Limb (tissue), 2 donors: Measurements from ENCODE around the gene EGFR.
A peak's percentile ranks its signal among the peaks of the same experiment; 100 is the strongest.

ENCODE experiments used
- DNase-seq, 2 donors: peaks; one replicate each; pipeline ENCODE4 v3.0.0-alpha.2; 2016; ENCODE audit errors: extremely low spot score in 2 of 2

Gene EGFR

DNA sequence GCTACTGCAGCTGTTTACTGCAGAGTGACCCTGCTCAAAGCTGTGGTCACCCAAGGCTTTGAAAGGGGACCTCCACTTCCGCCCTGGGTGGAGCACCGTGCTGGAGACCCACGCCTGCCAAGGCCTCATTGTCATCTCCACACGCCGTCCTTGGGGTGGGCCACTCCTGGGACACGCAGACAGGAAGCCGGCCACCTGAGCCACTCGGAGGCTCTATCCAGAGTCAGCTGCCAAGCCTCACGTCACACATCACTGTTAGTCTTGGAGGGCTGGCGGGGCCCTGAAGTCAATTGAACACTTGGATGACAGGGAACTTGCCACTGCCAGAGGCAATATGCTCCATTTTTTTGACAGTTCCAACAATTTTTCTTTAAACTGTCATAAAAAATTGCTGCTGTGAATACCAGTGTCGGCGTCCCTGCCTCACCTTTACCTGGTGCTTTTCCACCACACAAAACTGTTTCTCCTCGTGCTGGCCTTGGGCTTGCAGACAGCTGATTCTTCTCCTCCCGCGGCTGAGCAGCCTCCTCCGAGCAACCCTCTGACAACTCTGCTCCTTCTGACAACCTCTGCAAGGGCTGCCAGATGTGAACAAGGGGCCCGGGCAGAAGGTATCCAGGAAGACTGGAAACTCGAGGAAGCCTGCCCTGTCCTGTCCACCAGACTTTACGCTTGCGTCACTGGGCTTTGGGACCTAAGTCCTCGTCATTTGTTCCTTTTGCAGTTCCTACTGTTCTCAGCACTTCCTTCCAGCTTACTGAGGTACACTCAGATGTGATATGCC lies 81.9 kb downstream of the EGFR start:
- peak in 1 of 2 donors; percentile 53 for DNase-seq

DNA sequence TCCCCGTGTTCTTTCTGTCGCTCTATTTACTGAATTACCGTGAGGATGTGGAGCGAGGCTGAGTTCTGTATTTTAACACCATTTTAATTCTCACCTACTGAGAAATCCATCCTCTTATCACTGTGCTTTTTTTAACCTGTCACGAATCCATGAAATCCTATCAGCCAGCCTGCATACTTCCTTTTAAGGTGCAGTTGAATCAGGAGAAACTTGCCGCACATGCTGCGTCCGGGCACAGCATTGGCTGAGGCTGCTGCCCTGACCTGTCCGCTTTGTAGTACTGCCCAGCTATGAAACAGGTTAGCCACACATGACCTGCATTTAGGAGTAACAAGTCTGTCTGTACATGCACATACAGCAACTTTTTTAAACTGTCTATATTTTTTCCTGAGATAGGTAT lies 82.5 kb downstream of the EGFR start:
- DNase-seq = no peak

DNA sequence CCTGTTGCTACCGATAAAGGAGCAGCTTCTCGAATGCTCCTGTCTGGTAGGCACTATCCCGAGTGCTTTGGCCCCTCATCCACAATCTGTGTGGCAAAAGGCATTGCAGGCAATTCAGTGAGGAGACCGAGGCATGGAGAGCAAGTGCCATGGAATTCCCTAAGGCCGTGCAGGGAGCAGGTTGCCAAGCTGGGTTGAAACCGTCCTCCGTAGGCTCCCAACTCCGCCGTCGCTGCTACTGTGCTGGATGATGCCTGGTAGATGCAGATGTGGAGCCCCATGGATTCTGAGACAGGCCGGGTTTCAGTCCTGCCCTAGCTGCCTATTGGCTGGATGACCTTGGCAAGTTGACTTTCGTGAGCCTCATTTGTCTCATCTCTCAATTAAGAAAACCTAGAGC lies 85.3 kb downstream of the EGFR start:
- no peak for DNase-seq

DNA sequence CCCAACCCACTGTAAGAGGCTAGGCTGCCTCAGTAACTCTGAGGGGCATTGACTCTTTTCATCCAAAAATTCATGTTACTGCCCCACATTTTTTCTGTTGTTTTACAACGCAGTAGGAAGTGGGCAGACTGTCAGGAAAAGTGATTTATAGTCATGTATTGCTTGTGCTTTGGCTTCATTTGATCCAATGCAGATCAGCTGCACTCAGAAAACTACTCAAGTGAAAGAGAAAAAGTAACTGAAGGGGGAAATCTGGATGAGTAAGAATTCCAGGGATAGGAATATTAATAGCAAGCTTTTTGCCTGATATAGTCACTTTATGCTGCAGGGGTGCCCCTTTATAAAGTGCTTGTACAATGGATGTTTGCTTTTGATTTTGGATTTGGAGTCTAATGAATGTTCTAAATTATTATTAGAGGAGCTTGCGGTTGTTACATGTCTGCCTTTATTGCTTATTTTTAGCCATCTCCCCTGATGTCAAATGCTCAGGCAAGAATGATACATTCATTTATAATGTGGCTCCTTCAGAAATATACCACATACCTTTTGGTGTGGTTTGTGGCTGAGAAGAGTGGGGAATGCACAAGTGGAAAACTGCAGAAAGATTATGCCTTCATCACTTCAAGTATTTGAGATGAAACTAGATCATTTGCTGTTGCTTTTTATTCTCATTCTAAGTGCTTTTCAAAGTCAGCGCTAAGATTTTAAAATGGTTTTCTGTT lies 86.1 kb downstream of the EGFR start:
- DNase-seq = no peak

DNA sequence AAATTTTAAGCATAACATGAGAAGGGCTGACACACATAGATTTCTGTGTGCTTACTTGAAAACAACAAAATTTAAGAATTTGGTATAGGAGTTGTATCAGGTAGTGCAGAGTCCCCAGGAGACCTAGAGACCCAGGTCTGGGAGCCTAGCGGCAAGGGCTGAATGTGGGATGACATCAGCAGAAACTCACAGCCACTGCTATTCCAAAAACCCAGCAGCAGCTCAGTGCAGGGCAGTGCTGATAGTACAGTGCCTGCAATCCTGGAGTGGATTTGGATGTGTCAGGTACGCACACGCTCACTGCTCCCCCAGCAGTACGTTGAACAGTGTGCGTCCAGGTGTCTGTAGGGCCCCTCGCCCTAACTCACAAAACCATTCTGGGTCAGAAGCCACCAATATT lies 87.1 kb downstream of the EGFR start:
- DNase-seq = no peak

DNA sequence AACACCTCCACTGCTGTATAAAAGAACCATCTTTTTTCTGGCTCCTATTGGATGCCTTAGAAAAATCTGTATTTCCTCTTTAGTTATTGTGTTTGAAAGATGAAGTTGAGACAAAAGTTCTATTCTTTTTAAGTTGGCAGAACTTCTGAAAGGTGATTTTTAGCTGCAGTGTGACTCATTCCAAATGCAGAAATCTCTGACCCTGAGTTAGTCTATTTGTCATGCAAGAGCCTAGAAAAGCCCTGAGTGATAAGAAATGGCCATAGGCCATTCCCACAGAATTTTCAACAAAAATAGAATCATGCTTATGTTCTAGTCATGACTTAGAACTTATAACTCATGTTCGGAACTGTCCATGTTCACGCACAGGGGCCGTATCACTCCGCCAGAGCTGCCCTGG lies 89.1 kb downstream of the EGFR start:
- DNase-seq = no peak

DNA sequence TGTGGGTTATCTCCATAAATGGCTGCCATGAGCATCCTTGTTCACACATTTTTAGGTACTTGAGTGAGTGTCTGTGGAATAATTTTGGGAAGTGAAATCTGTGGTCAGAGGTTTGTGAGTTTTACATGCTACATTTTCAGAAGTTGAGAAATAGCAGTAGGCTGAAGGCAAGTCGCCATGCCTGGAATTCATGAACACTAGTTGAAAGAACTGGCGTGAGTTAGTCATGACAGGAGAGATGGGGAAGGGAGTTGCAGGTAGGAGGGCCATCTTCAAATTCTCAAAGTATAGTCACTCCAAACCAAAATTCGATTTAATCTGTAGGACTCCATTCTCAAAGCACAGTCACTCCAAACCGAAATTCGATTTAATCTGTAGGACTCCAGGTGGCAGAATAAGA lies 89.6 kb downstream of the EGFR start:
- no peak for DNase-seq

DNA sequence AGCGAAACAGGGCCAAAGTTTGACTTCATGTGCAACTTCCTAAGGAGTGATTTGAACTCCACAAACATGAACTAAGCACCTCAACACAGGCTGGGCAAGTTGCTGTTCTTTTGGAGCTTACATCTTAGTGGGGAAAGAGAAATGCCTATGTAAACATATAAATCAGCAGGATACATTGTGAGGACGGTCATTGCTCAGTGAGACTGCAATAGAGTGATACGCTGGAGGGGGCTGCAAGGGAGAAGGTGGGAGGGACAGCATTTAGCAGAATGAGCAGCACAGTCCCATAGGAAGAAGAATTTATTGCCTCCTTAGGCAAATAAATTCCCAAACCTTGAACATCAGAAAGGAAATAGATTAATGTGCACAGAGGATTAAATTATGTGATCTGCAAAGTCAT lies 90.0 kb downstream of the EGFR start:
- DNase-seq = peak in 1 of 2 donors; percentile 19

DNA sequence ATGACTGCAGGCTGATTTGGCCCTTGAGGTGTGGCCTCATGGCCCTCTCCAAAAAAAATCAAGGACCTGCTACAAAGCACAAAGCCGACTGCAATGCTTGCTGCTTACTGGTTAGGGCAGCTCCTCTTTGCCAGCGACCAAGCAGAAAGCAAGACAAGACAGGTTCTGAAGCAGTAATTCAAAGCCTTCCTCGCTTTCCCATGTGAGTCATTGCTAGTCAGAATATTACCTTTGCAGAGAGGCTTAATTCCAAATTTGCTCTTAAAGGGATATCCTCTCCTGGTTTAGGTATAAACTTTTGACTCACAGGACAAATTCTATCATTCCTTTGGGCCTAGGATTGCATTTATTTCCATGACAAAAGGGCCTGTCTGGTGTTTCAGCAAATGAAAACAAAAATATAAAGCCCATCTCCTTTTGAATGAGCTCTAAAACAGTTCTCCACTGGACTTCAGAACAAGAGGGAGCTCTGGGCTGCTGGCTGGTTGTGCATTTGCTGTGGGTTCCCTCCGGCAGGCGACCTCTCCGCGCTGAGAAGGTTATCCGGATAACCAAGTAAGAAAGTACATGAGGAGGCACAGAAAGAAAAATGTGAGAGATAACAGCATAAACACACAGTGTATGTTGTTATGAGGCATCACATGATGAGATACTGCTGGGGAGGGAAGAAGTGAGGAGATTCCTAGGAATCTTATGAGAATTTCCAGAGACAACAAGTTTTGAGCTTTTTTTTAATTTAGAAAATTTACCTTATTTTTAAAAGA lies 90.8 kb downstream of the EGFR start:
- peak in 1 of 2 donors; percentile 36 for DNase-seq

DNA sequence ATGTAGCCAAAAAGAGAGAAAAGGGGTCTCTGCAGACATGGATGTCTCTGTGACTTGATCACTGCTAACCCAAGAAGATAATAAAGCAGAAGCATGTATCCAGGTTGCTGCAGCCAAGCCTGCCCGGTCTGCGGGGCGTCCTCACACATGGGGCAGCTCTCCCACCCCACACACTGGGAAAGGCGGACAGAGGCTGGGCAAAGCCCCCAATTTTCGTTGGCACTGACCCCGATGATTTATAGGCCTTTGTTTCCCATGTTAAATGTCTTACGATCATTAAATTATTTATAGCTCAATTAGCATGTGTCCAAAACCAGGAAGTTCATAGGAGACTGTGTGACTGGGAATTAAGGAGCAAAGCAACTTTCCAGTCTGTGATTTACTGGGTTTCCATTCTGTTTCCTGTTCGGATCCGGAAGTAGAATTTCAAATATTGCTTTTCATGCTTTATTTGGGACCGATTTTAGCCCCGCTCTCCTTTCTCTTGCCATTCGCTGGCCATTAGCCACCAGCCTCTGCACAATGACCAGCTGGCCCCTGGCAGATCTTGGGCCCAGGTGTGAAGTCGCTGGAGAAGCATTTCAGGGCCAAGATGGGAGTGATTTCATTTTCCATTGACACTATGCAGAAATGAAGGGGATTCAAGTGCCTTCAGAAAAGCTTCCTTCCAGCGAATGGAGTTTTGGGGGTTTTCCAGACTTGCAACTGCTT lies 91.6 kb downstream of the EGFR start:
- DNase-seq = peak in 1 of 2 donors; percentile 28

DNA sequence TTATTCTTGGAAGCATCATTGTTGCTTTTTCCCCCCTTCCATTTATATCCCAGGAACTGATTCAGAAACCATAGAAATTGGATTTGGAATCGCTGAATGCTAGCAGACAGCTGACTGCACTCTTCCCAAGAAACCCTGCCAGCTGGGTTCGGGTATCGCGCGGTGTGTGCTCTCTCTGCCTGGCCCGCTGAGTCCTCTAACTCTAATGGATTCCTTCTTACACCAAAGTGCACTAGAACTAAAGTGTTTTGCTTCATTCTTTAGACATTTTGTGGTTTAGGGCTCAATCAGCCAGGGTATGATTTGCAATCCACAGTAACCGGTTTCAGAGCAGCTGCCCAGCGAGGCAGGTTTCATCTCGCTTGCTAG lies 92.2 kb downstream of the EGFR start:
- DNase-seq = peak; percentile 67 to 78

DNA sequence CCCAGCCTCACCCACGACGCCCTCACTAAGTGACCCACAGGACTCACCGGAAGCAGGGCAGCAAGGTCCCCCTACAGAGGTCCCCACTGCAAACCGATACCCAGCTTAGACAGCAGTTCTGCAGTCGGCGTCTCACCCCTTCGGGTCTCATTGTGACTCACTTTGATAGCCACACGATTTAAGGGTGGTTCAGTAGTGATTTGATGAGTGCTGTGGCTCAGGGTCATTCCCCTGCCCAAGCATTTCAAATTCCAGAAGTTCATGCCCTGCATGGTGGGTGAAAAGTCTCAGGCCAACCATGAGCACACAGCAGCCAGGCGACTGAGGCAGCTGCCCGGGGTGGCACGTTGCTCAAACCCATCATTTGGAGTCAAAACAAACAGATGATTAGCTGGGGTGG lies 93.2 kb downstream of the EGFR start:
- no peak for DNase-seq

DNA sequence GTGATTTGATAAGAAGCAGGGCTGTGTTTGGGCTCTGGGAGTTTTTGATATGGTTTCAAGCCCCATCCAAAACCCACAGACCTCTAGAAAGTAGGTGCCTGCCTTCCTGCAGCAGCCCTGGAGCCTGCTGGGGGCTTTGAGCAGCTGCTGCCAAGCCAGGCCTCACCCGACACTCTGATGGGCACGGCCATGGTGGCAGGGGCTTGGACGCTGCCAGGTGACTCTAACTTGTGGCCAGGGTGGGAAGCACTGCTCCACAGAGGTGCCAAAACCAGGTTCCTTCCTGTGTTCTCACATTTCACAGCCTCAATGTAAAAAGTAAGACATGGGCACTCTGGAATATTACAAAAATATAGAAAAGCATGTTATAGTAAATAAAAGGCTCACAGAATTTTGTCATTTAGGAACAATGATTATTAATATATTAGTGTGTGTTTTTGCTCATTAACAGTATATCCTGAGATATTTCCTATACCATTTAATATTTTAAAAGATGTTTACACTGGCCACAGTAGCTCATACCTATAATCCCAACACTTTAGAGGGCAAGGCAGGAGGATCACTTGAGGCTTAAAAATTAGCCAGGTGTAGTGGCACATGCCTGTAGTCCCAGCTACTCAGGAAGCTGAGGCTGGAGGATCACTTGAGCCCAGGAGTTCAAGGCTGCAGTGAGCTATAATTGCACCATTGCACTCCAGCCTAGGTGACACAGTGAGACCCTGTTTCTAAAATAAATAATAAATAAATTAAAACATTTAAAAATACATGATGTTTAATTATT lies 95.1 kb downstream of the EGFR start:
- DNase-seq = no peak

DNA sequence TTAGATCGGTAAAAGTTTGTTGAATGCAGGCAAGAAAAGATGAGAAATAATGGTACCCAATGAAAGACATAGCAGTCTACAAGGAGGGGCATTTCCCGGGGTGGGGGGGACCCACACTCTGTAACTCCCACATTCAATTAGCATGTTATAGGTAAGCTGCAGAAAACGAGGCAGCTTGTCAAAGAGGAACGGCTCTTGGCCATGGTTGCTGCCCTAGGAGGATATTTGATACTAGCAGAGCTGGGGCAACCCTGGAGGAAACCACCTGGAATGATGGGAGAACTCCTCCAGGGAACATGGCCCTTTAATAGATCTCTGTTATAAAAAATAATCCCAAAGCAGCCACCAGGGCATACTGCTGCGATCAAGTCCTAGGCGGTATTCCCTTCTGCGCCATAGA lies 98.5 kb downstream of the EGFR start:
- DNase-seq = peak in 1 of 2 donors; percentile 3

DNA sequence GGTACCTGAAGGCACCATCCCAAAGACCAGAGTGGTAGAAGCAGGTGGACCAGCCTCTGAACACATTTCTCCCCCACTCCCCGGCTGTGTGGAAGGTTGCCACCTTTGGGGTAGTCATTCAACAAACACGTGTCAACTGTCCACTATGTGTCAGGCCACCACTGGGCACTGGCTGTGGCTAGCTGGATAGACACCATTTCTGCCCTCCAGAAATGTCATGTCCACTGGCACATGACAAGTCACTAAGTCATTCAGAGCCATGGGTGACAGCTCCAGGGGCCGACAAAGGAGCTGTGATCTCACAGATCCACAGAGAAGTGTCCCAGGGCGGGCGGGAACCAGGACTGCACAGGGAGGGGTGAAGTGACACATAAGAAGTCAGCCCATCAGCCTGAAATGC lies 99.6 kb downstream of the EGFR start:
- DNase-seq = peak in 1 of 2 donors; percentile 10

DNA sequence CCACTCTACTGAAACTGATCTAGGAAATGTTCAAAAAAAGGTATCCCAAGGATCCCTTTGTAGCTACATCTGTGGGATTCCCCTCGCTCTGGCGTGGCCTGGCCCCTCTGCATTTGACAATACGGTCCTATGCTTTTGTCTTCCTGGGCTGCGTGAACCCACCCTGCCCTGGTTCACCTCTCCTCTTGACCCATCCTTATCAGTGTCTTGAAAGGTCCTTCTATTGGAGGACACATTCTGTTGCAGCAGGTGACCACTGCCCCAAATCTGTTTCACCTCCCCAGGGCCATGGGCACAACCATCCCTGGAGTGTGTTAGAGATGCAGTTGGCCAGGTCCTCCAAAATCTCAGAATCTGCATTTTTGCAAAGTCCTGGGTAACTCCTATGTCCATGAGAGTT lies 100.8 kb downstream of the EGFR start:
- DNase-seq = peak in 1 of 2 donors; percentile 9

DNA sequence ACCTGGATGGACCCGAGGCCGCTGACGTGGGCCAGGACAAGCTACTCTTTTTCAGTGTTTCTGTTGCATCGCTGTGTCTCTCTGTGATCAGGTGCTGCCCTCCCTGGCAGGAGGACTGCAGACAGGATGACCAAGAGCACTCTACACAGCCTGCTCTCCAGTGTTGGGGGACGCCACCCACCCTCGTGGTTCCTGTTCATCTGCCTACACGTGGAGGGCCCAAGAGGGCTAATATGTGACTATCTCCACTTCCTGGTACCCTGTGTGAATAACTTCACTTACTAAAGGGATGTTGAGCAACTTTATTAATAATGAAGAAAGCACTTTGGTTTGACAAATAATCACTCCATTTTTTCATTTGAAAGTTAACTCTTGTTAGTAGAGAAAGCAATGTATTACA lies 101.3 kb downstream of the EGFR start:
- peak in 1 of 2 donors; percentile 23 for DNase-seq

DNA sequence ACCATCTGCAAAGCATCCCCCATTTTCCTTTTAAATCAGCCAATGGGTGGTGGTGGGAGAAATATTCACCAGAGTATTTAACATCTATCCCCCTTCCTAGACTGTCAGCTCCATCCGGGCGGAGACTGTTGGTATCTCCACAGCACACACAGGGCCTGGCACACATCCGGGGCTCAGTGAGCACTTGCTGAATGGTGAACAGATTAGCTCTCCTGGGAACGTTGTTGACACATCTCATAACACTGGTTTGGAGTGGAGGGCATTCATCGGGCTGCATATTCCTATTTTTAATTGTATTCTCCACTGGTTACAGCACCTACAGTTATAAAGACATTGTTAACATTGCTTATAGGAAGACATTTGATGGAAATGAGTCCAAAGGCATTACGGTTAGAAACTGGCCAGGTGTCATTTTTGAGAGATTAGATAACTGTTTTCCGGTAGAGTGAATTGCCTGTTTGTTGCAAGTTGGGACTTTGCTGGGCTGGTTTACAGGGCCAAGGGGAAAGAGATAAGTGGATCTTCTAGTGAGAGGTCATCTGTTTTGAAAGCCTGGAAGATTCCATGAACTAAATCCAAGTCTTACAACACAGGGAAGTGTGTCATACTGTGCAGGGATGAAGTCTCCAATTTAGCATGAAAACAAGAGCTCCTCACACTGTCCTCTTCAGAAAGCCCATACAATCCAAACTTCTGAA lies 101.8 kb downstream of the EGFR start:
- DNase-seq = peak in 1 of 2 donors; percentile 7

DNA sequence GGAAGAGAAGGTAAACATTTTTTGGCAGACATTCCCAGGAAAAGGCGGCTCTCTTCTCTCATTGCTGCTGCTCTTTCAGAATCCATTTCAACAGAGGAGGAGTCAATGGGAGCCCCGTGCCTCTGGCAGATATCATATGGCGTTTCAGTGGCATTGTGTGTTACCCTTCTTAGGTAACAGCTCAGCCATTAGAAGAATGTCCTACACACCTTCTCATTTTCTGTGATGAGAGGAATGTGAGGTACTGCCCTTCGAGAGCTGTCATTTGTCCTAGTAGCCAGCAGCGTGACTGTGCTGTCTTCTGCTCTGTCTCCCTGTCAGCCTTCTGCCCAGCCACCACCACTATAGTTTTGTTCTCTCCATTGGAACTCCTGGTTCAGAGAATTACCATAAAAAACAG lies 102.4 kb downstream of the EGFR start:
- peak in 1 of 2 donors; percentile 2 for DNase-seq

DNA sequence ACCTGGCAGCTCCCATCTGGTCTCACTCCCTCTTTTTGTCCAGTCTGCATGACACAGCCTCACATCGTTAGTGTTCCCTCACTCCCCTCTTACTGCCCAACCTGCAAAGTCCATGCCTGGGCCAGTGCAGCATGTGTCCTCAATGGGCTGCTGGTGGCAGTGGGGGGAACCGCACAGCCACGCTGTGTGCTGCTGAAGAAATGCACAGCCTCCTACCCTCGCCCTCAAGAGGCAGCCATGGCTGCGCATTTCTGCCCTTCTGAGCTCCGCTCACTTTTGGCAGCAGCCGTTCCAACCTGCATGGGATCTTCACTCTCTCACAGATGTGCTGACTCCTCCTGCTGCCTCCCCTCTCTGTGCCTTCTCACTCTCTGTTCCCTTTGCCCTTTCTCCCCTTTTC lies 103.4 kb downstream of the EGFR start:
- DNase-seq = peak in 1 of 2 donors; percentile 17
